Right ventricle myocardium inferior (tissue), 1 donor: ENCODE results near the gene SGK2. TPM values are rescaled to one million over a fixed set of nuclear protein-coding genes. Genes with fewer than 3 reads are reported as not detected.

Experiments used
- ATAC-seq: fragments of 200-7000 bp; cut with Tn5 transposase; one replicate; pipeline ENCODE4 v1.9.1; 2020; ENCODE audit warnings: mild to moderate bottlenecking, moderate library complexity
- DNase-seq: peaks from one replicate; pipeline ENCODE4 v3.0.0; 2021; ENCODE audit errors: missing footprints
- intact Hi-C: fragments of 100-400 bp; cut with DNase I; formaldehyde crosslinking; loops from one replicate; pipeline ENCODE4 v1.11.0; 2022
- long read RNA-seq: library from polyadenylated mRNA; unstranded; transcript quantifications from one replicate; pipeline ENCODE4 v2.0.0, GENCODE V29; 2021
- total RNA-seq: library from RNA; stranded (reverse); fragmentation: NEBNext Ultra II Directional; extraction: Animal tissue kit (Norgen Biotek cat#: 25700); gene quantifications from one replicate; pipeline ENCODE4 v1.2.1, GENCODE V29; 2021
- donor health status: DM: no; HTN: yes; CAD: no; lungs with severe emphysema.

Gene SGK2
- 1.1 TPM for total RNA-seq
- long read RNA-seq: 0 reads

GRCh38 chr20:43558412-43559146 is at the start of gene SGK2:
SGK2 (plus strand) TSS chr20:43559027; CDS start chr20:43566496, 7,469 bp downstream.
- ATAC-seq (no peak), DNase-seq (no peak)
- intact Hi-C loops: no loop called here

DNA sequence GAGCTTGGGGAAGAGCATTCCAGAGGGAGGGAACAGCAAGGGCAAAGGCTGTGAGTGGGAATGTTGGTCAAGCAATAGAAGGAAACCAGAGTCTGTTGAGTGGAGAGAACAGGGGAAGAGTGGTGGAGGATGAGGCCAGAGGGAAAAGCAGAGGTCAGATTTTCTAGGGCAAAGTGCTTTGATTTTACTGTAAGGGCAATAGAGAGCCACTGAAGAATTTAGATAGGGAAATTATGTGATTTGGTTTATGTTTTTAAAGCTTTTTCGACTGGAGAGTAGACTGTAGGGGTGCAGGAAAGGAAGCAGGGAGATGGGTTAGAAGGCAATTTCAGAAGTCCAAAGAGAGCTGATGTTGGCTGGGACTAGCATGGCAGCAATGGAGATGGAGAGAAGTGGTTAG is 46.9 kb upstream of the SGK2 start:
- ATAC-seq: no peak
- no peak for DNase-seq
- intact Hi-C loops: no loop called here

DNA sequence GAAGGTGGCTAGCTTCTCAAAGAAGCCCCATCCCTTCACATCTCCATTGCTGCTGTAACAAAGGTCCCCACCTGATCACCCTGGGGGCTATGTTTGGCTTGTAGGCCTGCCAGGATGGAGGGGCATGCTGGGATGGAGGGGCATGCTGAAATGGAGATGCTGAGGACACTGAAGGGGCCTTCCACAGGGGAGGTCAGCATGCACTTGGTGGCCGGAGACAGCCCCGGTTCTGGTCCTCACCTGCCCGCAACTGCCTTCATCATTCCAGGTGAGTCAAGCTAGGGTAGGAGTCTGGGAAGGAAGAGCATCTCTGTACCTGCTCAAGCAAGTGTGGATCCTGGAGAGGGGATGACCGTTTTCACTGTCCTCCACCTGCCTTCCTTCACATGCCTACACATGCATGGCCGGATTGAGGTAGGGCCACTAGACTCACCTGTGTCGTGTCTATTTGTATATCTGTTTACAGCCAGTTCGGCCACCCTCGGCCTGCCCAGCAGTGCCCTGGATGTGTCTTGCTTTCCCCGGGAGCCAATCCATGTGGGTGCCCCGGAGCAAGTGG is 45.4 kb upstream of the SGK2 start:
- DNase-seq (no peak), ATAC-seq (no peak)
- intact Hi-C loops: no loop called here

- intact Hi-C loops: no loop called here
- peak; percentile 96 for ATAC-seq
- DNase-seq: peak; percentile 96
These were observed 44.7 kb upstream of the SGK2 start for GRCh38 chr20:43513931-43514647.

DNA sequence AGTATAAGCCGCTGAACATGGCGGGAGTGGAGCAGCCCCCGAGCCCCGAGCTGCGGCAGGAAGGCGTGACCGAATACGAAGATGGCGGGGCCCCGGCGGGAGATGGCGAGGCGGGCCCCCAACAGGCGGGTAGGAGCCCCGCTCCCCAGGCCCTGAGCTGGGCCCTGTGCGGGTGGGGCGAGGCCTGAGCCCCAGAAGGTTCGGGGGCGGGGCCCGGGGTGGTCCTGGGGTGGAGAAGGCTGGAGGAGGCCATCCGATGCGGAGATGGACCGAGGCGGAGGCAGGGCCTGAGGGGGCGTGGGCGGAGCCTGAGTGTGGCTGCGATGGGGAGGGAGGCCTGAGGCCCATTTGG is 44.2 kb upstream of the SGK2 start:
- peak; percentile 77 for DNase-seq
- ATAC-seq: peak; percentile 11
- intact Hi-C loops: no loop called here

DNA sequence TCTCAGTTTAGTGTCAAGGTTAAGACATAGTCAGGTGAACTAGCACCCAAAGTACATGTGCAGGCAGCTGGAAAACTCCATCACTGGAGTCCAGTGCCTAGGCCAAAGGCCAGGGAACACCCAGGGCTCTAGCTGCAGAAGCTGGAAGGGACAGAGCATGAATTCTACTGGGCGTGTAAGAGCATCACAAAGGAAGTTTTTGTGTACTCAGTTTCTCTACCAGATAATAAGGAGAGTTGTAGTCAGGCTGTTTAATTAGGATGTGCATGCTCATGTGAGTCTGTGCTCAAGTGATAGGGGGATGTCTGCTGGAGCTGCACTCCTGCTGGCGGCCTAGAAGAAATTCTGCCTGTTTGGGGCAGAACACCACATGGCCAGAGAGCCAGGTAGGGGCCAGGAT is 43.2 kb upstream of the SGK2 start:
- ATAC-seq: no peak
- intact Hi-C loops: no loop called here
- no peak for DNase-seq

GRCh38 chr20:43516251-43516824 is 42.5 kb upstream of the SGK2 start:
- intact Hi-C loops: no loop called here
- no peak for ATAC-seq
- no peak for DNase-seq

DNA sequence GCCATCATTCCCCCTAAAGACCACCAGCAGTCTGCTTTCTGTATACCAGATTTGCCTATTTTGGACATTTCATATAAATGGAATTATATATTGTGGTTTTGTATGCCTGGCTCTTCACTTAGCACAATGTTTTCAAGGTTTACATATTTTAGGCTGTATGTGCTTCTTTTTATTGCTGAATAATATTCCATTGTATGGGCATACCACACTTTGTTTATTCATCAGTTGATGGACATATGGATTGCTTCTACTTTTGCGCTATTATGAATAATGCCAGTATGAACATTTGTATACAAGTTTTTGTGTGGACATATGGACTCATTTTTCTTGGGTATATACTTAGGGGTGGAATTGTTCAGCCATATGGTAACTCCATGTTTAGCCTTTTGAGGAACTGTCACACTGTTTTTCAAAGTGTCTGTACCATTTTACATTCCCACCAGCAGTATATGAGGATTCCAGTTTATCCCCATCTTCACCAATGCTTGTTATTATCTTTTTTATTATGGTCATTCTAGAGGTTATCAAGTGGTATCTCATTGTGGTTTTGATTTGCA is 38.7 kb upstream of the SGK2 start:
- DNase-seq (no peak), ATAC-seq (no peak)
- intact Hi-C loops: no loop called here

DNA sequence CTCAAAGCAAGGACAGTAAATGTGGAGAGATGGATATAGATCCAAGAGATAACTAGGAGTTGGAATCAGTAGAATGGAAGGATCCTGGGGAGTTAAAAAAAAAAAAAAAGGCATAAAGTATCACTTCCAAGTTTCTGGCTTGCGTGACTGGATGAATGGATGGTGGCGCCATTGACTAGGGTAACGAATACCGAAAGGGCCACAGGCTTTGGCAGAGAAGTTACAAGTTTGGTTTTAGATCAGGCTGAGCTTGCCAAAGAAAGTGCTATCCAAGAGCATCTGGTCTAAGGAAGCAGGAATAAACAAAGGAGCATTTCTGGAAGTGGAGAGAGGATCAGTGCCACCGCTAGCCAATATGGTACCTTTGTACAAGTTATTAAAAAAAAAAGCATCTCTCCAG is 33.8 kb upstream of the SGK2 start:
- ATAC-seq (no peak), DNase-seq (no peak)
- intact Hi-C loops: no loop called here

GRCh38 chr20:43528258-43528875 is 30.5 kb upstream of the SGK2 start:
- intact Hi-C loops: no loop called here
- DNase-seq: no peak
- ATAC-seq: no peak

- ATAC-seq: no peak
- intact Hi-C loops: no loop called here
- no peak for DNase-seq
These were observed 29.8 kb upstream of the SGK2 start for GRCh38 chr20:43529051-43529450.

DNA sequence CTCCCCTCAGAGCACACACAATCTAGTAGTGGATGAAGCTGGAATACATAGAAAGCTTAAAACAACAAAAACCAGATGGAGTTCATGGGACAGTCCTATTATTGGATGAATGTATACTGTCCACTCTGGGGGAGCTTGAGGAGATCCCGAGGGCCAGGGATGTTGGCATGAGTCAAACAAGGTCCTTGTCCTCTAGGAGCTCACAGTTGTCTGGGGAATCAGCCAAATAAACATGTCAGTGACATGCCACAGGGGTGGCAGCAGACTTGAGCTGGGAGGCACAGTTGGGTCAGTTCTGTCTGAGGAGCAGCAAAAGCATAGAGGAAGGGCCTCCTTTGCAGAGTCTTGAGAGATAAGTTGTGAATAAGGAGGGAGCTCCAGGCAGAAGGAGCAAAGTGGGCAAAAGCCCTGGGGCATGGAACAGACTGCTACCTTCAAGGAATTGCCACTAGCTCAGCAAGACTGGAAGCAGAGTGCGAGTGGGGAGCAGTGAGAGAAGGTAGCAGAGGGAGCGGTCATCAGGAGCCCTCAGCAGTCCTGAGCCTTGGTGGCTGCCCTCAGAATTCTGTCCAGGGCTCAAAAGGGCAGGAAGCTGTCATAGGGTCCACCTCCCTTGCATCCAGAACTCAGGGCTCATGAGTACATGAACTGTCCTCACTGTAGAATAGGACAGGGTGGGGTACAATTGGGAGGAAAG is 29.2 kb upstream of the SGK2 start:
- DNase-seq: no peak
- peak; percentile 22 for ATAC-seq
- intact Hi-C loops: no loop called here

GRCh38 chr20:43530321-43531090 is 28.3 kb upstream of the SGK2 start:
- ATAC-seq (no peak), DNase-seq (no peak)
- intact Hi-C loops: no loop called here

GRCh38 chr20:43531091-43531443 is 27.8 kb upstream of the SGK2 start:
- no peak for ATAC-seq
- intact Hi-C loops: no loop called here
- no peak for DNase-seq

DNA sequence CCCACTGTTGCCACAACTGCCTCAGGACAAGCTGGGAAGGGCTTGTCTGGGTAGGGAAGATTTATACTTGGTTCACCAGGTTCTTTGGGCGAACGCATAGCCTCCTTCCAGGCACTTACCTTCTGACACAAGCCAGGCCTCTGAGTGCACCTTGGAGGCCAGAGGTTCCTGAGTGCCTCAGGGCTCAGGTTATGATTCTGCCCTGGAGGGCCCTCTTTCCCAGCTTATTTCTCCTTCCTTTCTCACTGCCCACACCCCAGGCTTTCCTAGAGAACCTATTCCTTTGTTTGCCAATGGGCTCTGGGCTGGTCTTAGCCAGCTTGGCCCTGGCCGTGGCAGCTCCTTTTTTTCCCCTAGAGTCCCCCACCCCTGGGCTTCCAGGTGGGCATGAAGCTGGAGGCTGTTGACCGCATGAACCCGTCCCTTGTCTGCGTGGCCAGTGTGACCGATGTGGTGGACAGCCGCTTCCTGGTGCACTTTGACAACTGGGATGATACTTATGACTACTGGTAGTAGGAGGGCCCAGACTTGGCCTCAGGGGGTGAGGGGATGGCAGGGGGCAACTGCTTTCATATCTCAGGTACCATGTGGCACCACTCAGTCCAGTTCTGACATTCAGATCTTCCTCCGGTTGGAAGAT is 26.3 kb upstream of the SGK2 start:
- intact Hi-C loops: no loop called here
- no peak for ATAC-seq
- no peak for DNase-seq

DNA sequence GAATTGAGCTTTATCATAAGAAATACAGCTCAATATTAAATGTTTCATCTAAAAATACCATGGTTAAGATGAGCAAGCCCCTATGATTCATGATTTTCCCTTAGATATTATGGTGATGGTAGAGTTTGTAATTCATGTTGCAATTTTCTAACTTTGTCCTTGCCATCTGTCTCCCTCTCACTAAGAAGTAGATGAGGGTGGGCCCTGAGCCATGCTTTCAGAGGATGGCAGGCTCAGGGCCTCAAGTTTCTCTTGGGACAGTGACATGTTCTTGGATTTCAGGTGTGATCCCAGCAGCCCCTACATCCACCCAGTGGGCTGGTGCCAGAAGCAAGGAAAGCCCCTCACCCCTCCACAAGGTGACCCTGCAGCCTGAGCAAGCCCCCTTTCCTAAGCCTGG is 25.8 kb upstream of the SGK2 start:
- intact Hi-C loops: no loop called here
- ATAC-seq (no peak), DNase-seq (no peak)

DNA sequence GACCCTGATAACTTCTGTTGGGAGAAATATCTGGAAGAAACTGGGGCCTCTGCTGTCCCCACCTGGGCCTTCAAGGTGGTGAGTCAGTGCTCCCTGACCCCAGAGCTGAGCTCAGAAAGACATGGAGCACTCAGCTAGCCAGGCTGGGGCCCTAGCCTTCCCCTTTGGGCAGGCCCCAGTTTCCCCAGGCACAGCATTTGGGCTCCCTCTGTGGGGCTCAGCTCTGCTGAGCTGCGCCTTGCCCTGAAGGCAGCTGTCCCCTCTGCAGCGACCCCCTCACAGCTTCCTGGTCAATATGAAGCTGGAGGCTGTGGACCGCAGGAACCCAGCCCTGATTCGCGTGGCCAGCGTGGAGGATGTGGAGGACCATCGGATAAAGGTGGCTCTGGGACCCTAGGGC is 24.8 kb upstream of the SGK2 start:
- DNase-seq: no peak
- intact Hi-C loops: no loop called here
- ATAC-seq: no peak
